HG03460 (cell line): ENCODE measurements around the gene SPAG9.
"Not testable (repeated sequence)": the region's sequence is repeated elsewhere in the genome, so short reads cannot be mapped to it uniquely, and the experiment has no call there.

Experiments used
- ATAC-seq: cut with Tn5 transposase; IDR thresholded peaks from one replicate; pipeline ENCODE4 v1.9.1; 2021; ENCODE audit not compliant: unreplicated experiment

Gene SPAG9

GRCh38 chr17:50941676-50942048 lies 179.0 kb downstream of the SPAG9 start:
- not testable (repeated sequence) for ATAC-seq

- ATAC-seq: no peak
Observed at GRCh38 chr17:50939795-50940684, 180.6 kb downstream of the SPAG9 start.

- ATAC-seq: no peak
Observed at GRCh38 chr17:50939542-50939794, 181.2 kb downstream of the SPAG9 start.

GRCh38 chr17:50938821-50939541 lies 181.7 kb downstream of the SPAG9 start:
- ATAC-seq: no peak

GRCh38 chr17:50935996-50936266 lies 184.7 kb downstream of the SPAG9 start:
- no peak for ATAC-seq

GRCh38 chr17:50935221-50935995 lies 185.3 kb downstream of the SPAG9 start:
- ATAC-seq: no peak

GRCh38 chr17:50934672-50935220 lies 185.9 kb downstream of the SPAG9 start:
- no peak for ATAC-seq

GRCh38 chr17:50934161-50934560 lies 186.5 kb downstream of the SPAG9 start:
- ATAC-seq: no peak

- no peak for ATAC-seq
Observed at GRCh38 chr17:50931144-50931908, 189.3 kb downstream of the SPAG9 start.

GRCh38 chr17:50928646-50929045 lies 192.0 kb downstream of the SPAG9 start:
- no peak for ATAC-seq

GRCh38 chr17:50927287-50927686 lies 193.4 kb downstream of the SPAG9 start:
- ATAC-seq: no peak

- ATAC-seq: no peak
Observed at GRCh38 chr17:50926523-50926922, 194.1 kb downstream of the SPAG9 start.

GRCh38 chr17:50925296-50925891 lies 195.3 kb downstream of the SPAG9 start:
- ATAC-seq: no peak

- ATAC-seq: no peak
Observed at GRCh38 chr17:50924800-50925199, 195.9 kb downstream of the SPAG9 start.

GRCh38 chr17:50924300-50924699 lies 196.4 kb downstream of the SPAG9 start:
- no peak for ATAC-seq

- ATAC-seq: no peak
Observed at GRCh38 chr17:50923611-50924010, 197.1 kb downstream of the SPAG9 start.

- ATAC-seq: no peak
Observed at GRCh38 chr17:50922721-50923405, 197.8 kb downstream of the SPAG9 start.

- ATAC-seq: no peak
Observed at GRCh38 chr17:50922107-50922506, 198.6 kb downstream of the SPAG9 start.

GRCh38 chr17:50920891-50921586 lies 199.6 kb downstream of the SPAG9 start:
- no peak for ATAC-seq
